NOMO-1 treated with DMSO at 0.1 percent for 48 hours (cell line): ENCODE measurements around the gene FUBP1.
A peak's percentile ranks its signal among the peaks of the same experiment; 100 is the strongest.
"Not testable (repeated sequence)": the region's sequence is repeated elsewhere in the genome, so short reads cannot be mapped to it uniquely, and the experiment has no call there.

Experiments
- DNase-seq: peaks from one replicate; lab custom pipeline; 2025; ENCODE audit not compliant: unreplicated experiment; lab: John Stamatoyannopoulos, UW

Gene FUBP1

GRCh38 chr1:77978969-77979876 lies at the start of gene FUBP1:
FUBP1 (minus strand) TSS chr1:77979072; CDS start chr1:77979004, 68 bp downstream.
- peak; percentile 98 for DNase-seq

- DNase-seq, result not testable (repeated sequence)
These were observed 42.3 kb upstream of the FUBP1 start for GRCh38 chr1:78021134-78021533.

GRCh38 chr1:78019024-78019423 lies 40.2 kb upstream of the FUBP1 start:
- no peak for DNase-seq

GRCh38 chr1:78015148-78015547 lies 36.3 kb upstream of the FUBP1 start:
- DNase-seq, result no peak

GRCh38 chr1:78011050-78011449 lies 32.2 kb upstream of the FUBP1 start:
- DNase-seq, result no peak

- no peak for DNase-seq
These were observed 31.0 kb upstream of the FUBP1 start for GRCh38 chr1:78009836-78010235.

- no peak for DNase-seq
These were observed 30.4 kb upstream of the FUBP1 start for GRCh38 chr1:78009276-78009675.

- no peak for DNase-seq
These were observed 28.9 kb upstream of the FUBP1 start for GRCh38 chr1:78007677-78008341.

GRCh38 chr1:78006521-78006920 lies 27.6 kb upstream of the FUBP1 start:
- DNase-seq, result no peak

- DNase-seq, result peak; percentile 32
These were observed 26.9 kb upstream of the FUBP1 start for GRCh38 chr1:78005755-78006154.

GRCh38 chr1:78005448-78005722 lies 26.5 kb upstream of the FUBP1 start:
- no peak for DNase-seq

GRCh38 chr1:78004719-78005447 lies 26.0 kb upstream of the FUBP1 start, which contains the start of gene DNAJB4:
DNAJB4 (plus strand) TSS chr1:78004939; CDS start chr1:78005111, 172 bp downstream.
- peak; percentile 97 for DNase-seq

GRCh38 chr1:78003882-78004718 lies 25.2 kb upstream of the FUBP1 start:
- peak; percentile 79 for DNase-seq

GRCh38 chr1:78003070-78003746 lies 24.3 kb upstream of the FUBP1 start:
- peak; percentile 10 for DNase-seq

GRCh38 chr1:78000536-78000935 lies 21.7 kb upstream of the FUBP1 start:
- not testable (repeated sequence) for DNase-seq

GRCh38 chr1:77996734-77997133 lies 17.9 kb upstream of the FUBP1 start:
- no peak for DNase-seq

- DNase-seq, result no peak
These were observed 15.3 kb upstream of the FUBP1 start for GRCh38 chr1:77994117-77994705.

GRCh38 chr1:77991638-77992037 lies 12.8 kb upstream of the FUBP1 start:
- no peak for DNase-seq

- no peak for DNase-seq
These were observed 11.8 kb upstream of the FUBP1 start for GRCh38 chr1:77990629-77991204.
